Measurements from ENCODE around the gene IFT122. TPM values are rescaled to one million over a fixed set of nuclear protein-coding genes. Genes with fewer than 3 reads are reported as not detected.

The IFT122 gene
- total and polyA plus RNA-seq, 2 of the 4 experiments (the other 2 are of a cell fraction), result 16.8 to 28.0 TPM

- no peak overlapping the region for H3K18ac ChIP-seq (ENCODE audit: low read depth, low read length)
- H3K27me3 ChIP-seq (ENCODE audit: control insufficient read depth, insufficient read depth, low read length), result no peaks in the 10 kb centered on the region
- no peak overlapping the region for H3K9ac ChIP-seq (ENCODE audit: low read depth, low read length)
- H3K9me1 ChIP-seq (ENCODE audit: insufficient read depth, low read length), result peaks cover 21% of the 10 kb centered on the region
- no peak overlapping the region for H4K91ac ChIP-seq (ENCODE audit: insufficient read depth, low read depth, low read length)
- H3K4me3 ChIP-seq (ENCODE audit: insufficient read depth, low read depth, low read length), result no peak overlapping the region
- no peak overlapping the region for H3K27ac ChIP-seq (ENCODE audit: insufficient read depth, low read length)
- H2AFZ ChIP-seq (replicated peaks; ENCODE audit: low read length, poor library complexity), result no peak overlapping the region
- H2AK9ac ChIP-seq (replicated peaks; ENCODE audit: low read depth, low read length, poor library complexity), result no peak overlapping the region
- no peak overlapping the region for H3K14ac ChIP-seq (replicated peaks; ENCODE audit: low read depth, low read length)
- peaks cover 4% of the 10 kb centered on the region for H3K36me3 ChIP-seq (ENCODE audit: control insufficient read depth, insufficient read depth, low read length)
- TF ChIP-seq POLR2A (IDR thresholded peaks at IDR 0.05; ENCODE audit: low read depth, low read length) (no peak), CTCF (conservative IDR thresholded peaks at IDR 0.05; ENCODE audit: low read depth, low read length) (no peak), MAZ (IDR thresholded peaks at IDR 0.05; ENCODE audit: borderline replicate concordance, low read depth, low read length) (no peak), SMC3 (IDR thresholded peaks at IDR 0.05; ENCODE audit: low read depth, low read length) (no peak), NFE2L2 (IDR thresholded peaks at IDR 0.05; ENCODE audit: low read depth, low read length) (no peak), MAFK (IDR thresholded peaks at IDR 0.05; ENCODE audit: low read depth, low read length) (no peak), RCOR1 (IDR thresholded peaks at IDR 0.05; ENCODE audit: insufficient replicate concordance, low read length) (no peak), MXI1 (IDR thresholded peaks at IDR 0.05; ENCODE audit: borderline replicate concordance, low read depth, low read length) (no peak), CHD1 (IDR thresholded peaks at IDR 0.05; ENCODE audit: low read depth, low read length) (no peak), RAD21 (IDR thresholded peaks at IDR 0.05; ENCODE audit: low read length) (no peak), FOS (IDR thresholded peaks at IDR 0.05; ENCODE audit: low read depth, low read length) (no peak), CEBPB (IDR thresholded peaks at IDR 0.05; ENCODE audit: low read depth, low read length) (no peak)
- TF ChIP-seq, protein P1, sequence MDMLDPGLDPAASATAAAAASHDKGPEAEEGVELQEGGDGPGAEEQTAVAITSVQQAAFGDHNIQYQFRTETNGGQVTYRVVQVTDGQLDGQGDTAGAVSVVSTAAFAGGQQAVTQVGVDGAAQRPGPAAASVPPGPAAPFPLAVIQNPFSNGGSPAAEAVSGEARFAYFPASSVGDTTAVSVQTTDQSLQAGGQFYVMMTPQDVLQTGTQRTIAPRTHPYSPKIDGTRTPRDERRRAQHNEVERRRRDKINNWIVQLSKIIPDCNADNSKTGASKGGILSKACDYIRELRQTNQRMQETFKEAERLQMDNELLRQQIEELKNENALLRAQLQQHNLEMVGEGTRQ (IDR thresholded peaks at IDR 0.05; ENCODE audit: low read depth, low read length), result no peak
- TF ChIP-seq, protein P2, sequence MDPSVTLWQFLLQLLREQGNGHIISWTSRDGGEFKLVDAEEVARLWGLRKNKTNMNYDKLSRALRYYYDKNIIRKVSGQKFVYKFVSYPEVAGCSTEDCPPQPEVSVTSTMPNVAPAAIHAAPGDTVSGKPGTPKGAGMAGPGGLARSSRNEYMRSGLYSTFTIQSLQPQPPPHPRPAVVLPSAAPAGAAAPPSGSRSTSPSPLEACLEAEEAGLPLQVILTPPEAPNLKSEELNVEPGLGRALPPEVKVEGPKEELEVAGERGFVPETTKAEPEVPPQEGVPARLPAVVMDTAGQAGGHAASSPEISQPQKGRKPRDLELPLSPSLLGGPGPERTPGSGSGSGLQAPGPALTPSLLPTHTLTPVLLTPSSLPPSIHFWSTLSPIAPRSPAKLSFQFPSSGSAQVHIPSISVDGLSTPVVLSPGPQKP (IDR thresholded peaks at IDR 0.05; ENCODE audit: borderline replicate concordance, low read depth, low read length), result no peak
- WGBS, 2 experiments (ENCODE audit: extremely low coverage in 2 of 2, insufficient read length in 1 of 2), result 95% methylated on average over 2 of the region's 4 CpGs; no CpG with 5 or more reads in 1 of the 2 experiments
- in situ Hi-C loops (cut with MboI; ENCODE audit: low sequenced_read_pairs) (no loop called here), dilution Hi-C loops (cut with HindIII; ENCODE audit: low sequenced_read_pairs, unreplicated experiment) (no loop called here), intact Hi-C loops (cut with micrococcal nuclease) (no loop called here)
- H2BK5ac ChIP-seq (ENCODE audit: low read depth, low read length, poor library complexity, severe bottlenecking), result no peak overlapping the region
- H2BK20ac ChIP-seq (ENCODE audit: low read depth, low read length), result no peak overlapping the region
- H3K23ac ChIP-seq (ENCODE audit: low read depth, low read length), result no peak overlapping the region
- no peak overlapping the region for H4K5ac ChIP-seq (ENCODE audit: low read depth, low read length)
- no peak overlapping the region for H3K4me2 ChIP-seq (ENCODE audit: low read depth, low read length)
- no TSS peak for BruUV-seq (replicated peaks)
- no peak overlapping the region for H4K8ac ChIP-seq (ENCODE audit: low read depth in 2 of 2, low read length in 2 of 2)
- POLR2A ChIA-PET (ENCODE audit: unreplicated experiment), result no interaction called here
- peaks cover 5 to 17% of the 10 kb centered on the region in 2 experiments; a peak in 1 of 4 replicates for H3K79me1 ChIP-seq (ENCODE audit: low read depth in 1 of 2, low read length in 2 of 2)
- no peak for ATAC-seq (ENCODE audit: low read depth)
- H3K4ac ChIP-seq (ENCODE audit: low read depth, low read length), result no peak overlapping the region
- H3K9me3 ChIP-seq (ENCODE audit: control insufficient read depth, insufficient read depth, low read length), result no peaks in the 10 kb centered on the region
- H2AK5ac ChIP-seq (ENCODE audit: low read depth, low read length), result no peak overlapping the region
- CTCF ChIA-PET, result no interaction called here
- no peak overlapping the region for H3K56ac ChIP-seq (ENCODE audit: extremely low read depth, insufficient read depth, low read length)
- peaks cover 11% of the 10 kb centered on the region for H3K4me1 ChIP-seq (ENCODE audit: control insufficient read depth, insufficient read depth, low read length)
- 0 out of 2 replicates have a peak, but pooled peaks cover 5% of the 10 kb centered on the region for H4K20me1 ChIP-seq (ENCODE audit: insufficient read depth, low read length)
- no peak overlapping the region for H2BK120ac ChIP-seq (ENCODE audit: low read depth, low read length)
- no peak overlapping the region for H2BK15ac ChIP-seq (ENCODE audit: low read depth, low read length)
- DNase-seq, result no peak
Measured at GRCh38 chr3:129463716-129464115, 23.7 kb downstream of the IFT122 start.

Data from IMR-90 (cell line).